Lower leg skin (tissue), 3 donors: ENCODE measurements around the gene JAML.

Source experiments
- CTCF ChIP-seq, 3 donors: fragments of 450-650 bp; IDR thresholded peaks; one replicate each; pipeline ENCODE4 v1.5.1; 2016; ENCODE audit warnings: antibody characterized with exemption in 3 of 3, mild to moderate bottlenecking in 3 of 3, moderate library complexity in 2 of 3
- POLR2A ChIP-seq, 2 donors: fragments of 450-650 bp; IDR thresholded peaks; one replicate each; pipeline ENCODE4 v1.6.1; 2016 to 2017; ENCODE audit warnings: antibody characterized with exemption in 2 of 2, mild to moderate bottlenecking in 1 of 2, moderate library complexity in 1 of 2

GRCh38 chr11:118238421-118238820 lies 13.6 kb upstream of the JAML start:
- TF ChIP-seq CTCF (IDR thresholded peaks at IDR 0.05) (no peak), POLR2A (IDR thresholded peaks at IDR 0.05) (no peak)
